ENCODE measurements around the gene SNX5. TPM values are rescaled to one million over a fixed set of nuclear protein-coding genes. Genes with fewer than 3 reads are reported as not detected.

SNX5 gene
- 127 TPM for total RNA-seq

DNA sequence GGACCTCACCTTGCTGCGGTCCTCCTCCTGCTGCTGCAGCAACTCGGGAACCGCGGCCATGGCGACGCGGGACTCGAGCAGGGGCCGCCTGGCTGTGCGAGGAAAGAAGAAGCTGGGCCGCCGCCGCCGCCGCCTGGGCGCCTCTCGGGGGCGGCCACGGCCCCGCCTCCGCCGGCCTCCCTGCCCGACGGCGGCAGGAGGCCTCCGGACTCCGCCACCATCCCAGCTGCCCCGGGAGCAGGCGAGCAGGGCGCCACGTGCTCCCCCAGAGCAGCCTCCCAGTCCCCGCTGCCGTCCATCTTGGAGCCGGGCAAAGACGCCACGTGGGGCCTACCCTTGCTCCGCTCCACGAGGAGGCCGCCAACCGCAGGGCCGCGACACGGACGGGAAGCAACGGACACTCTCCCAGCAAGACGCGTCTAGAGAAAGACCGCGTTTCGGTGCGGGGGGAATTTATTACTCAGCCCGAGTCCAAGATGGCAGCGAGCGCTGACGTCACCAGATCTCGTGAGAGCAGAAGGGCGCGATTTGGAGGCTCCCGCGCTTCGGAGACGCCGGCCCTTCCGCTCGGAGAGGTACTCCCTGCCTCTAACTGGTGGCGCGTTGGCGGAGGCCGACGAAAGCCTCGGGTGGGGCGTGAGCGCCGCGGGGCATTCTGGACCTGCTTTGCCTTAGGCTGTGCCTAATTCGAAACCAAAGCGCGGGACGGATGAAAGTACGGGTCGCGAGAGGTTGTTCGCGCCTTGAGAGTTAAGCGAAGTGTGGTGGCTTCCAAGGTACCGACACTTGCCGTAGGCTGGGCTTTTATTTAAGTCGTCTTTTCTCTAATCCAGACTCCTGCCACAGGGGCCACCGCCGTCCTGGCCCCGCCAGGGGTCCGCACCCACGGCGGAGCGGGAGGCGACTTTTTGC, at the start of gene SNX5, which contains the start of gene MGME1:
SNX5 (minus strand) TSS at position 429 of the 912 bp plus-strand sequence; CDS start at position 60, 369 bp downstream.
MGME1 (plus strand) TSS at position 653 of the 912 bp plus-strand sequence. CDS start 842 bp downstream, outside the sequence.
- peak; percentile 100 for DNase-seq

DNA sequence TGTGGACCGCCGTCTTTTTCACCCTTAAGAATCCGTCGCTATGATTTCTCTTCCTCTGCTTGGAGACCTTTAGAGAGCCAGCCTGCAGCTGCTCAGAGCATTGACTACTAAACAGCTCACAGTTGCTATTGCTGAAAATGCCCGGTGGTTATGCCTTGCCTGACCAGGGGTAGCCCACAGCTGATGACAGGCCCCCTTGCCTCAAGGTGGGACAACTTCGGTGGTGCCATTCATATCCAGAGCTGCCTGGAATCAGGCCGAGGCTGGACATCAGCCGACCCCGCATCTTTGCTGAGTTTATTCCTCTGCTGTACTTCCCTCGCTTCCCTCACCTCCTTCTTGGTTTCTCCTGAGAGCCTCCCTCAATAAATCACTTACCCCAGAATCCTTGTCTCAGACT, 49.5 kb upstream of the SNX5 start:
- DNase-seq = no peak

DNA sequence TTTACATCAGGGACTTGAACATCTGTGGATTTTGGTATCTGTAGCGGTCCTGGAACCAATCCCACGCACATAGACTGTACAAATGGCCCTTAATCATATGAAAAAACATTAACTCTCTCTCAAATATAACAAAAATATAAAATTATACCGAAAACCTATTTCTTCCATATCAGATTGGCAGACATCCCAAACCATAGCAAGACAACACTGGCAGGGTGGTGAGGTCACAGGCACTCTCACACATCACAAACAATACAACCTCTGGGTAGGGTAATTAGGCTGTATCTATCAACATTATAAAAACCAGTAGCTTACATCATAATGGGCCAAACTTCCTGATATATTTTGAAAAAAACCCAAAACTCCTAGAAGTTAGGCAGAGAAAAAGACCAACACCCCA, 48.2 kb upstream of the SNX5 start:
- DNase-seq = no peak

DNA sequence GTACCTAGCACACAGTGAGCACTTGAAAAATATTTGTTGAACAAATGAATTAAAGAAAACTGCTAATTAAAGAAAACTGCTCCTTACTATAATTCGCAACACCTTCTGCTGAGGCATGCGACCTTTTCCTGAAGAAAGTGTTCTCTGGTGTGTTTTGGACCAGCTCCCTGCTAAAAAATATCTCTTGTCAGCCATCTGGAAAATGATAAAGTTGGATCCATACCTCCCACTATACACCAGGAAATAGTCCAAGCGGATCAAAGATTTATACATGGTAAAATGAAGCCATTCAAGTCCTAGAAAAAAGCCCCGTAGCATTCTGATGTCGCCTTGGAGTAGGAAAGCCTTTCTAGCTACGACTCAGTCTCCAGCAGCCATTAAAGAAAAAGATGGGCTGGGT, 45.8 kb upstream of the SNX5 start:
- DNase-seq = no peak

DNA sequence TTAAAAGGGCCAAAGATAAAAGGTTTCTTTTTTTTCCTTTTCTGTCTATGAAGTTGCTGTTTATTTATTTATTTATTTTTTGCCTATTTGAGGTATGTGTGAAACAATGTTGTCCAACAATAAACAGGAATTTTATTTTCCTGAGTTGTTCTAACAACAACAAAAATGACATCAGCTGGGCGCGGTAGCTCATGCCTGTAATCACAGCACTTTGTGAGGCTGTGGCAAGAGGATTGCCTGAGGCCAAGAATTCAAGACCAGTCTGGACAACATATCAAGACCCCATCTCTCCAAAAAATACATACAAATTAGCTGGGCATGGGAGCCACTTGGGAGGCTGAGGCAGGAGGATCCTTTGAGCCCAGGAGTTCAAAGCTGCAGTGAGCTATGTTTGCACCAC, 44.3 kb upstream of the SNX5 start:
- DNase-seq = no peak

DNA sequence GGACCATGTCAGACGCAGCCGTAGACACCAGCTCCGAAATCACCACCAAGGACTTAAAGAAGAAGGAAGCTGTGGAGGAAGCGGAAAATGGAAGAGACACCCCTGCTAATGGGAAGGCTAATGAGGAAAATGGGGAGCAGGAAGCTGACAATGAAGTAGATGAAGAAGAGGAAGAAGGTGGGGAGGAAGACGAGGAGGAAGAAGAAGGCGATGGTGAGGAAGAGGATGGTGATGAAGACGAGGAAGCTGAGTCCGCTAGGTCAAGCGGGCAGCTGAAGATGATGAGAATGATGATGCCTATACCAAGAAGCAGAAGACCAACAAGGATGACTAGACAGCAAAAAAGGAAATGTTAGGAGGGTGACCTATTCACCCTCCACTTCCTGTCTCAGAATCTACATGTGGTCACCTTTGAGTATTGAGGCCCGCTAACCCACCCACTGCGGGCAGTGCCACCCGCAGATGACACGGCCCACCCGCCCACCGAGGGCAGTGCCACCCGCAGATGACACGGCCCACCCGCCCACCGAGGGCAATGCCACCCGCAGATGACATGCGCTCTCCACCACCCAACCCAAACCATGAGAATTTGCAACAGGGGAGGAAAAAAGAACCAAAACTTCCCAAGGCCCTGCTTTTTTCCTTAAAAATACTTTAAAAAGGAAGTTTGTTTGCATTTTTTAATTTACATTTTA, 43.5 kb upstream of the SNX5 start:
- DNase-seq = no peak

DNA sequence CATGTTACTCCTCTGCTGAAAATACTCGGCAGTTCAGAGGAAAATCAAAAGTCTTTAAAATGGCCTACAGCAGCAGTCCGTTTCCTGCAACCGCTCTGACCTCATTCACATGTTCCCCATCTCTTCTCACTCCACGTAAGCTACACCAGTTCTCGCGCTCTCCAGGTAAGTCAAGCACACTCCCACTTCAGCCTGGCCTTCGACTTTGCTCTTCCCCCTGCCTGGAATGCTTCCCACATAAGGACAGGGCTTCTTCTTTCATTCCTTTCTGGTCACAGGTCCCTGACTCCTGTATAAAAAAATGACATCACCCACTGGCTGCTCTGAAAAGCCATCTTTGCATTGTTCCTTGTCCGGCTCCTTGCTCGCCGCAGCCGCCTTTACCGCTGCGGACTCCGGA, 42.9 kb upstream of the SNX5 start:
- DNase-seq = no peak

DNA sequence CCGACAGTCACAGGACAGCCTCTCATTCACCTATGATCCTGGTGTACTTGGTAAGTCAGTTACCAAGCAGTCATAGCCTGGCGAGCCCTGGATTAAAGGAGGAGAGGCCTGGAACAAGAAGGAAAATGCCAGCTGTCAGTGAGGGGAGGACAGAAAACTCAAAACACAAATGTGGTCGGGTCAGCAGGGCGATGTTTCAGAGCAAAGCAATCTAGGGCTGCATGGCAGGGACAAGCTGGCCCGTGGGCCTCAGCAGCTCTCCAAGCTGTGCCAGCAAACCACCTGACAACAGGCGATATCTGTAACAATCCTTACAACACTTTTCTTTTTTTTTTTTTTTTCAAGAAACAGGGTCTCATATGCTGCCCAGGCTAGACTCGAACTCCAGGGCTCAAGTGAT, 40.5 kb upstream of the SNX5 start:
- peak; percentile 49 for DNase-seq

DNA sequence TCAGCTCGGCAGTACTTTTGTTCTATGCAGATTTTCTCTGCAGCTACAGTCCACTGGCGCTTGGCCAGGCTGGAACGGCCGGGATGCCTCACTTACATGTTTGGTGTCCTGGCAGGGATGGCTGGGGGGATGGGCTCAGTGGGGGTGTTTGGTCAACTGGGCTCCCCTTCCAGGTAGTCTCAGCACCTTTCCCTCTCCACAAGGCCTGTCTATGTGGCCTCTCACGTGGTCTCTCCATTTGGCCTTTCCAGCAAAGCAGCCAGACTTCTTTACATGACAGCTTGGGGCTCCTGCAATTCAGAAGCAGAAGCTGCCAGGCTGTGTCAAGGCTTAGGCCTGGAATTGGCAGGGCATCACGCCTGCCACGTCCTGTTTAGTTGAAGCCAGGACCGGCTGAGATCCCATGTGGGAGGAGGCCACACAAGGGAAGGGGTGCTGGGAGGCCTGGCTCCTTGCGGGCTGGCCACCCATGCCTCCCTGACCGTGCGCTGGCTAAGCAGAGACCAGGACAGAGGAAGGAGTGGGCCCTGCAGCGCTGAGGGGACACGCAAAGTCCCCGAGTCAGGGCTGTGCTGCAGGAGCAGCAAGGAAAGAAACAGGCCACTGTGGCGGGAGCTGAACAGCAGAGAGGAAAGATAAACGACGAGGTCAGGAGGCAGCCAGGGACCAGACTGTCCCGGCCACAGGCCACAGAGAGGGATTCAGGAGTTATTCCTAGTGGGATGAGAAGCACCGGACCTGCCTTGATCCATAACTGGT, 39.1 kb upstream of the SNX5 start:
- DNase-seq = peak; percentile 37

DNA sequence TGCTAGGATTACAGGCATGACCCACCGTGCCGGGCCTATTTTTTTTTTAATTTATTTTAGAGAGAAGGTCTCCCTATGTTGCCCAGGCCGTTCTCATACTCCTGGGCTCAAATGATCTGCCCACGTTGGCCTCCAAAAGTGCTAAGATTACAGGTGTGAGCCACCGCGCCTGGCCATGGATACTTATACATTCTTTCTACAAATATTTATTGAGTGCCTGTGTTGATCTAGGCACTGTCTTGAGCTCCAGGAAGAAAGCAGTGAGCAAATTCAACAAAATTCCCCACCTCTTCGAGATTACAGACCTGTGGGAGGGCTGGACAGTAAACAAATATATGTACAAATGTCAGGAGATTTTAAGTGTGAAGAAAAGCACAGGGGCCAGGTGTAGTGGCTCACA, 38.1 kb upstream of the SNX5 start:
- no peak for DNase-seq

DNA sequence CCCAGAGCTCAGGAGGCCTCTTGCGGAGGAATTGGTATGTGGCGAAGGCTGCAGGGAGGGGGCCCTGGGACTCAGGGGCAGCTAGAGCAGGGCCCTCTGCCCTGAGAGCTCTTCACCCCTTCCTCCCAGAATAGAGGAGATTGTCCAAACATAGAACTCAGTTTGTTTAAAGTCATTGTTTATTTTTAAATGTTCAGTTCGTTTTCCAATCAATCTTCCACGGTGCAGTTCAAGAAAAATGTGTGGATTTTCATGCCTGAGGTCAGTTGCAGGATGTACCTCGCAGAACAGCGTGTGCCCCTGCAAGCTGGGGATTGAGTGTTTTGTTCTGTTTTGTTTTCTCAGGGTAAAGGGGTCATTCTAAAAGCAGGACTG, 37.4 kb upstream of the SNX5 start:
- DNase-seq = no peak

DNA sequence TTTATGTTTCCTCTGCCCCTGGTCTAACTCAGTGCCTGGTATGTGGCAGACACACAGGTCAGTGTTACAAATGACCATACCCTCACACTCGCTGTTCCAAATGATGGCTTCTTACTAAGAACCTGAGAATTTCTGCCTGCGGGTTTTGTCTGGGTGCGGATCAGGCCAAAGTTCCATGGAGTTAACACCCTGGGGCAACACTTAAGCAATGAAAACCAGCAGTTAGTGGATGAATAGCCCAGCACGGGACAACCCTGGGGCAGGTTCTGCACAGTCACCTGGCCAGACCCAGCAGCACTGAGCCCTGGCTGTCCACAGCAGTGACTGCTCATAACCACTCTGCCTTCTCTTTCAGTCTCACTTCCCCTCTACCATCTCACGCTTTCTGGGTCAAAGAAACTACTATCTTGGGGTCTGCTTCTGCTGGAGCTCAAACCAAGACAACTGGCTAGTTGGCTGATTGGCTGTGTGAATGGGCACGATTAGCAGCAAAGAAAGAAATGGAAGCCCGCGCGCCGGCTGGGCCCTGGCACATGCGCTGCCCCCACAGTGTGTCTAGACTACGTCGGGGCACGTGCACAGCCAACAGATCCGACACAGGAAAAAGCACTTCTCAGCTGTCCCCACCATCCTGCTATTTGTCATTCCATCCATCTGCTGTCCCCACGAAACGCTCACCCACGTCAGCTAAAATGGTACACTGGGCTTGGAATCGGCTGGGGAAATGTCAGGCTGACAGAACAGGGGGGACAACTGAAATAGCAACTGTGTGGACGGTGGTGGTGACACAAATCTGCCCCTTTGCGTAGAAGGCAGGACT, 36.8 kb upstream of the SNX5 start:
- DNase-seq = peak; percentile 39

DNA sequence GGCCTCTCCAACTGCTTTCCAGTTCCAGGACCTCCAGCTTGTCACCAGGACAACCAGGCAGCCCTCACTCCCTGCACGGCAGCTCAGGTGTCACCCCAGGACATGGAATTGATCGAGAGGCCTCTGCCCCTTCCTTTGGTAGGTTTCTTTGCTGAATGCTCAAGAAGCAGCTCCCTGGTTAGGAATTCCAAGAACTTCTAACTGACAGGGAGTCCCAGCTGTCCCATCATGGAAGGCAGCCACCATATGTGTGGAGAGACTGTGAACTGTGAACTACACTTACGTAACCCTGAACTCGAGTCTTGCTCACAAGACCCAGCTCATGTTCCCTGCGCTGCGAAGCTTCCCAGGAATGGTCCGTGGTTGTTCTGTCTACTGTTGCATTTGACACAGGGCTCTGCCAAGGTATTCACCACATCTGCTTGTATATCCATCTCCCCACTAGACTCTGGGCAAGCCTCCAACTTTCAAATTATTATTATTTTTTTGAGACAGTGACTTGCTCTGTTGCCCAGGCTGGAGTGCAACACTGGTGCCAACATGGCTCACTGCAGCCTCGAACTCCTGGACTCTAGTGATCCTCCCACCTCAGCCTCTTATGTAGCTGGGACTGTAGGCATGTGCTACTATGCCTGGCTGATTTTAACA, 35.9 kb upstream of the SNX5 start:
- DNase-seq = peak; percentile 75

DNA sequence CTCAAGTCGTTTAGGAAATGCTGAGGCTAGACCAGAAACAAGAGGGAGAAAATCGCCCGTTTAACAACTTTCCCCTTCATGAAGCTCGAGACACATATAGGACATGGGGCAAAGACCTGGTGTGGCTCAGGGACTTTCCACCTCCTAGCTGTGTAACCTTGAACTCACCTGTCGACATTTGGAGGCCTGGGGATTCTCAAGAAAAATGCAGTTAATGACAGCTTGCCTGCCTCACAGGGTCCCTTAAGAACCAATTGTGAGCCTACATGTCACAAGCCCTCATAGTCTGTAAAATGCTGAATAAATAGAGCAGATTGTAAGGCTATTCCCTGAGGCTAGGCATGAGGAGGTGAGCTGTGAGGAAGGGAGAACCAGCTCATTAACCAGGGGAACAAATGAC, 35.3 kb upstream of the SNX5 start:
- no peak for DNase-seq

DNA sequence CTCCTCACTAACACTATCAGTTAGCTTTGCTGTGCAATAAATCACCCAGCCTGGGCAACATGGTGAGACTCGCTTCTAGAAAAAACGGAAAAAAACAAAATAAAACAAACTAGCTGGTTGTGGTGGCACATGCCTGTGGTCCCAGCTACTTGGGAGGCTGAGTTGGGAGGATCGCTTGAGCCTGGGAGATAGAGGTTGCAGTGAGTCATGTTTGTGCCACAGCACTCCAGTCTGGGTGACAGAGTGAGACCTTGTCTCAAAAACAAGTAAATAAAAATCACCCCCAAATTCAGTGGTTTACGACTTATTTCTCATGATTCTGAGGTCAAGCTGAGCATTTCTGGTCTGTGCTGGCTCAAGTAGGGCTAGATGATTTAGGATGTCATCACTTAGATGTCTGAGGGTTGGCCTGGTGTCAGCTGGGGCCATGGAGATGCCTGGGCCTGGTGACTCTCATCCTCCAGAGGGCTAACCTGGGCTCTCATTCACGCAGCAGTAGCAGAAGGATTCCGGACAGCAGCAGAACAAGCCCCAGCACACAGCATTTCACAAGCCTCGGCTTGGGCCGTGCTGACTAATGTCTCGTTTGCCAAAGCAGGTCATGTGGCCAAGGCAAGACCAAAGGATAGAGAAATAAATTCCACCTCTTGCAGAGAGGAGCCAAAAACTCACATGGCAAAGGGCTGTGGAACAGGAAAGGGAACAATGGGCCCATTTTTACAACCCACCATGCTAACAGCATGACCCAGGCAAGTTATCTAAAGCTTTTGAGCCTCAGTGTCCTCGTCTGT, 32.7 kb upstream of the SNX5 start:
- no peak for DNase-seq

DNA sequence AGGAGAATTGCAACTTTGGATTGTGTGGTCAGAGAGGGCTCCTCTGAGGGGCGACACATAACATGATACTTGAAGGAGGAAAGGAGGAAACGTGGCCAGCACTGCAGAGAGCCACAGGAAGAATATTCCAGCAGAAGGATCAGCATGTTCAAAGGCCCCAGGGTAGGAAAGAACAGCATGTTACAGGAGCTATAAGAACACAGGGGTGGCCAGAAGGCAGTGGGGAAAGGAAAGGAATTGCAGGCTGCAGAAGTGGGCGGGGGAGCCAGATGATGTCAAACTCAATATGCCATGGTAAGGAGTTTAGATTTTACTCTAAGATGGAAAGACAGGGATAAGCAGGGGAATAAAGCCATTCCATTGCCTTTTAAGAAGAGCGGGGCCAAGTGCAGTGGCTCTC, 31.0 kb upstream of the SNX5 start:
- DNase-seq = no peak

DNA sequence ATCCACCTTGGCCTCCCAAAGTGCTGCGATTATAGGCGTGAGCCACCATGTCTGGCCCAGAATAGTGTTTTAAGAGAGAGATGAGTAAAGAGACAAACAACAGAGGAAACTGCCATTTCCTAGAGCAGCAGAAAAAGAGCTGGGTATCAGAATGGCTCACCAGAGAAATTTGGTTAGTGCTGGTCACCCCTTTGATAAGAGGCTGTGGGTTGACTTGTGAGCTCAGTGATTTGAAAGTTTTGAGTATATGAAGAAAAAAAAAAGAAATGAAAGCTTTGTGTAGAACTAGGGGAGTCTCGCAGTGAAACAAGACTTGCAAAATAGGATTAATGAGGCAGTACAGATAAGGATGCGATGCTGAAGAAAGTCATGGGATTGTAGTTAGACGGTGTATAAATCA, 29.9 kb upstream of the SNX5 start:
- DNase-seq = no peak

DNA sequence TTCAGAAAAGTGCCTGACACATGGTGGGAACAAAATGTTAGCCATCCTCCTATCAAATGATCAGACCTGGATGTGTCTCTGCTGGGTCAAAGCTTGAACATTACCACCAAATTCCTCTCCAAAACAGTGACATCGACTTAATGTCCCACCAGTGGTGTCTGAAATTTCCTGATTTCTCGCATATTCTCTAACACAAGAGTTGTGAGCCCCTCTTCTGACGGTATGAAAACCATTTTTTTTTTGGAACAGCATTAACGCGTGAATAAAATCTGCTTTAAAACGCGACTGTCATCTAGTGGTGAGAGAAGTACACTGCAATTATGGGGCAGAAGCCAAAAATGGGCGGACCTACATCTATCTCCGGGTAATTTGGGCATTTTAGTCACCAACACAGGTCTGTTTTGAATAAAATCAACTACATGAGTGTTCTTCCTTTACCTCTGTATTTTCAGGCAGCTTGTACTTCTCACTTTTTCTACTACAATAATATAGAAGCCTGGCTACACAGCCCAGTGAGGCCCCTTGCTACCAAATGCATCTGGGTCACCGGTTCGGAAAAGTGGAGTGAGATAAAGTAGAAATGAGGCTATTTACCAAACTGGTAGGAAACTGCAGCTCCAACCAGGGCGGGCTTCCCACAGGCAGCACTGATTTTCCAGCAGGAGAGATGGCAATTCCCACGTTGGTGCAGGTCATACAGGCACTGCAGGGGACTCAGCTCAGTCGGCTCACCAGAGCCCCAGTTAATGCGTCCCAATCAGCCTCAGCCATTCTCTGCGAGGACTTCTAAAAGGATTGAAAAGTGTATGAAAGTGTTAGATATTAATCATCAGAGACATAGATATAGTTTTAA, 27.6 kb upstream of the SNX5 start:
- peak; percentile 85 for DNase-seq

DNA sequence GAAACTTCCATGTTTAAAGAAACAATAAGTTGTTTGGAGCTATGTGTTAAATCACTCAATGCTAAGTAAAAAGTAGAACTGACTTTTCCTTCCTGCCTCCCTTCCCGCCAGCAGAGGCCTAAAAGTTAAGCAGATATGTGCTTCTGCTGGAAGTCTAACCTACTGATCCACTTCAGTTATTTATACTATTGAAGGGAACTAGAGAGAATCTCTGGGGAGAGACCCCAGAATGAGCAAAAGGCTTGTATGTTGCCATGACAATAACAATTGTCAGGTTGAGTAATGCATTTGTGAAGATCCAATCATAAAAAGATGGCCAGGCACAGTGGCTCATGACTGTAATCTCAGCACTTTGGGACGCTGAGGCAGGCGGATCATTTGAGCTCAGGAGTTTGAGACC, 25.0 kb upstream of the SNX5 start:
- no peak for DNase-seq
